HG03139 (cell line): ENCODE data around the gene ATRNL1.

Experiments
- ATAC-seq: cut with Tn5 transposase; IDR thresholded peaks from one replicate; pipeline ENCODE4 v1.9.1; 2021; ENCODE audit not compliant: unreplicated experiment

The ATRNL1 gene

DNA sequence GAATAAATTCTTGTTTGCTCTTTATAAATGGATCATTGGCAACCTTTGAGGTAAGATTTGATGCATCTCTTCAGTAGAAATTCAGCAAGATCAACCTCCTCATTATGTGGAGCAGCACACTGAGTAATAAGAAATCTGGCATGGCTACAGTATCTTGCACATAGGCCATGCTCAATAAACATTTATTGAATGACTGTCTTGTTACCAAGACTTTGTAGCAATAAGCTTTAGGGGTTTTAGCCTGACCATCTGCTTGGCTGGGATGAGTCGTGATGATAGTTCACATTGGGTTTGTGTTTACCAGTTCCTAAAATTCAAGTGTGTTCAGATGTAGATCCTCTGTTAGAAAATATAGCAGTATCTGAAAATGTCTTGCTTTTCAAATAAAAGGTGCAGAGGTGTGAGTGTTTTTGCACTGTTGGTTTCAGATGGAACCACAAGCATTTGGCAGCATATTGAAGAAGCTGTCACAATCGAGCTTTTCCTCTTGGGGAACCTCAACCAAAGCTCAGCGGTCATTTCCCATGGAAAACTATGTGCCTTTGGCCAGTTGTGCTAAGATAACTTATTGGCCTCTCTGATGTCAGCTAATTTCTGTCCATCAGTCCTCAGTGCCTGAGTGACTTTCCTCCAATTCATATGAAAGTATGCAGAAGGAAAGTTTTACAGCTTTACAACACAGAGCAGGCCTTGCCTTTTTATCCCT is 737.3 kb downstream of the ATRNL1 start:
- no peak for ATAC-seq

GRCh38 chr10:115831016-115831415 is 737.9 kb downstream of the ATRNL1 start:
- no peak for ATAC-seq

DNA sequence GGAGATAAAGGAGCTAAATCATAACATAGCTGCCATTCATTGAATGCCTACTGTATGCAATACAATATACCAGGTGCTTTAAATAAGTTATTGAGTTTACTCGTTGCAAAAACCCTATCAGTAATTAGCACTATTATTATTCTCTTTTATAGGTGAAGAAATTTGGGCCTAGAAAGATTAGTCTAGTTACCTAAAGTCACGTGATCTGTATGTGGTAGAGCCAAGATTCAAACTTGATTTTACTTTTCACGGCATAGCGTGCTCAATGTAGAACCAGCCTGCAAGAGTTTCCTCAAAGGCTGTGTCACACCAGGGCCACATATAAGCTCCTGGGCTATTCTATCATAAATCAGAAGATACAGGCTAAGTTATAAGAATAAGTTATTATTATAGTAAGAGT is 740.0 kb downstream of the ATRNL1 start:
- ATAC-seq = no peak

- ATAC-seq = no peak
Measured at GRCh38 chr10:115844591-115844990, 751.4 kb downstream of the ATRNL1 start.

DNA sequence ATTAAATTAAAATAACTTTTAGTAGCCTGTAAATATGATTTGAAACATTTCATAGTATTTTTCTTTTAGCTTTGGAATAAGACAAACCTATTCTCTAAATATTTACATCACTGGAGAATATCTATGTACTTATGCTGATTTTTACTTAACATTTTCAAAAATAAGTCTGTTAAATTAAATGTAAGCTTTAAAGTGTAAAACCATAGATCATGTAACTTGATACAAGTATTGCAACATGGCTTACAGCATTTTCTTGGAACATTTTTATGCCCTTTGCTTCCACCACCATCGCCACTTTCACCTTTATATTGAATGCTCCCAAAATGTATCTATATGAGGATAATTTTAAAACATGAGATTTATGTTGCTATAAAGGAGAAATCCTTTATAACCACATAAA is 752.8 kb downstream of the ATRNL1 start:
- no peak for ATAC-seq

GRCh38 chr10:115846528-115846927 is 753.4 kb downstream of the ATRNL1 start:
- ATAC-seq = no peak

GRCh38 chr10:115849197-115849596 is 756.0 kb downstream of the ATRNL1 start:
- ATAC-seq = no peak

DNA sequence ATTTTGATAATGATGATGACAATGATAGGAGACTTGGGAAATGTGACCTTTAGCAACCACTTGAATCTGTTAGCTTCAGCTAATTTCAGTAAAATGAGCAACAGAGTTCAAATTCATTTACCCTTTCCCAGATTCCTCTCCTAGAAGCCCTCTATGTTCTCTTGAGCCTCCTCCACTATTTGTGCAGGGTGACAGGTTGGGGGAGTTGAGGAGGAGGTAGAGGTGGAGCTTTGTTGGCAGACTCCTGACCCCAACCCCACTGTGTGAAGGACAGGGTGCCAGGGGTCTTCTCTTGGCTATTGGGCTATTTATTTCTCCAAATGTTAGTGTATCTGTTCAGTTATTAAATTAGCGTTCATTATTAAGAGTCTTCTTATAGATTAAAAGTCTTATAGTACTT is 757.5 kb downstream of the ATRNL1 start:
- ATAC-seq = no peak

DNA sequence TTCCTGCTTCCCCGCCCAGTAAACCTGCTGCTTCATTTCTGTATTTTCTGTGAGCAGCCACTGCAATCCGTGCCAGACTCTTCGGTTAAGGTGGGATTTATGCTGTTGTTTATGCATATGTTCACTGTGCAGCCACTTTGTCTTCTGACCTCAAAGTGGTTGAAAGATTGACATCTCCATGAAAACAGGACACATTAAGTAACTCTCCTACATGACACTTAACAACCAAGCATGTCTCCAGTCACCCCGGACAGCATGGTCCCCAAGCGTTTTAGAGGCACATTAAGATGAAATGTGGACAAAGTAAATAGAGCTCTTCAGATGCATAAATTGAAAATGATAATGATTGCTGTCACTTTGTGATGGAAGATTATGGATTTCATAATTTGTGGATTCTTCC is 758.5 kb downstream of the ATRNL1 start:
- no peak for ATAC-seq

DNA sequence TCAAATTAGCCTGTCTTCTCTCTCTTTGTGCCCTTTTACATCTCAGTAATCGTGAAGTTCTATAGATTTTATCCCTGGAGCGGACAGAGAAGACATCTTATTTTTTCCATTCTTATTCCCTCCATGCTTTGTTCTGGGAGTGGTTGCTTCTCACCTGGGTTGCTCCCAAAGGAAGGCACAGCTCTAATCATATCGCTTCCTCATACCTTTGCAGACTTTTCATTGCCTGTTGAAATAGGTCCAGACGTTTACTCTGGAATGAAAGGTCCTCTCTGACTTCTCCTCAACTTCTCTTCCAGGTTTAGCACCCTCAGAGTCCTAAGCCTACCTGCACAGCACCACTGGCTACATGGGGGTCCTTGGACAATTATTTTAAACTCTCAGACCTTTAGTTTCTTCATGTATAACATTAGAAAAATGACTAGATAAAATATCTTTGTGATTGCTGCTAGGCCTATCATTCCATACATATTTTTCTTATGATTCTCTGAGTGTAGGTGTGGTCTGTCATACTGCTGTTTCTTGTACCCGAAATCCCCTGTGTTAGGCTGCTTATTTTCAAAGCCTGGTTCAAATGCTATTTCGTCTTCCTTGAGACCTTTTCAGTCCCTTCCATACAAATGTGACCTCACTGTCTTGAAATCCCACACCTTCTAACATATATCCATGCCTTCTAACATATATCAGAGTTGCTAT is 761.7 kb downstream of the ATRNL1 start:
- no peak for ATAC-seq

DNA sequence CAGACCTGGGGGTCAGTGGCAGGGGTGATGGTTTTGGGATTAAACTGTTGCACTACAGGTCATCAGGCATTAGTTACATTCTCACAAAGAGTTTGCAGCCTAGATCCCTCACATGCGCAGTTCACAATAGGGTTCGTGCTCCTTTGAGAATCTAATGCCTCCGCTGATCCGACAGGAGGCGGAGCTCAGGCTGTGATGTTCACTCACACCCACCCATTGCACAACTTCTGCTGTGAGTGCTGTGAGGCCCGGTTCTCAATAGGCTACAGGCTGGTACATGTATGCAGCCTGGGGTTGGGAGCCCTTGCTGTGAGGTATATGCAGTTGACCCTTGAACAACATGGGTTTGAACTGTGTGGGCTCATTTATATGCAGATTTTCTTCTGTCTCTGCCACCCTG is 763.4 kb downstream of the ATRNL1 start:
- no peak for ATAC-seq

- ATAC-seq = no peak
Measured at GRCh38 chr10:115857856-115858255, 764.7 kb downstream of the ATRNL1 start.

GRCh38 chr10:115860182-115861107 is 767.3 kb downstream of the ATRNL1 start:
- no peak for ATAC-seq

DNA sequence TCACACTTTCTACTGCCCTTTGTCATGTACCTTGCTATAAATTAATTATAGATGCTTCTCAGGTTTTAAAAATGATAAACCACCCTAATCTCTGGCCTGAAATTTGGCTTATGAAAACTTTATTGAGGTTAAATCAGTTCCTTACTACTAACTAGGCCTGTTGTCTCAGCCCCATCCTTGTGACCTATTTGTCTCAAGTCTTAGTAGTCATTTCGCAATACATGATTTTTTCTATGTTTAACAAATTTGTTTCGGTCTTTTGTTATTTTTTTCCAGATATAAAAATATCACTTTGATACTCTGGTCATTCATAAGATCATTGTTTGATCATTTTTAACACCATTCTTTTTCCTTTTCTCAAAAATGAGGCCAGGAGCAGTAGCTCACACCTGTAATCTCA is 768.3 kb downstream of the ATRNL1 start:
- ATAC-seq = no peak

DNA sequence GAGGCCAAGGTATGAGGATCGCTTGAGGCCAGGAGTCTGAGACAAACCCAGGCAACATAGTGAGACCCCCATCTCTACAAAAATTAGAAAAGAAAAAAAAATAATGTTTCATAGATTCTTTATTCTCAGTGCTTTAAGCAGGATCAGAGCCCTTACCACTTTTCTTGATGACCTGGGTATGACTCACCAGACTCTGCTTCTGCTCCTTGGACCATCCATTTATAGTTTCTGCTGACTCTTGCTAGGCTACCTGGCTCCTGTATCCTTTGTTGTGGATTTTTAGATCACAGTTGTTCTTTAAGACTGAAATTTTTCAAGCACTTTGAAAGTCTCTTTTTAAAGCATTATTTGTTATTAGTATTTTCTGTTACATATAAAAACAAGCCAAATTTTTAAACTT is 768.7 kb downstream of the ATRNL1 start:
- no peak for ATAC-seq

GRCh38 chr10:115866174-115866573 is 773.0 kb downstream of the ATRNL1 start:
- ATAC-seq = no peak

GRCh38 chr10:115866691-115867090 is 773.5 kb downstream of the ATRNL1 start:
- ATAC-seq = no peak

- no peak for ATAC-seq
Measured at GRCh38 chr10:115867305-115867704, 774.1 kb downstream of the ATRNL1 start.

GRCh38 chr10:115871855-115872254 is 778.7 kb downstream of the ATRNL1 start:
- ATAC-seq = no peak

GRCh38 chr10:115875172-115875571 is 782.0 kb downstream of the ATRNL1 start:
- ATAC-seq = no peak

GRCh38 chr10:115879372-115880089 is 786.4 kb downstream of the ATRNL1 start:
- no peak for ATAC-seq
